GM12864 (cell line): Measurements from ENCODE around the gene PDHB.

Experiments
- DNase-seq: peaks from one replicate; pipeline ENCODE4 v3.0.0-alpha.2; 2011; ENCODE audit warnings: low read depth
- H3K4me3 ChIP-seq: 2 replicates; pipeline ENCODE4 v1.5.1; 2011; ENCODE audit warnings: mild to moderate bottlenecking, low read depth, low read length, control low read depth
- CTCF ChIP-seq: IDR thresholded peaks from 2 replicates; pipeline ENCODE4 v1.5.1; 2011; ENCODE audit warnings: low read depth, mild to moderate bottlenecking, moderate library complexity, low read length, control low read depth, inconsistent platforms; ENCODE audit errors: missing control alignments

PDHB gene

DNA sequence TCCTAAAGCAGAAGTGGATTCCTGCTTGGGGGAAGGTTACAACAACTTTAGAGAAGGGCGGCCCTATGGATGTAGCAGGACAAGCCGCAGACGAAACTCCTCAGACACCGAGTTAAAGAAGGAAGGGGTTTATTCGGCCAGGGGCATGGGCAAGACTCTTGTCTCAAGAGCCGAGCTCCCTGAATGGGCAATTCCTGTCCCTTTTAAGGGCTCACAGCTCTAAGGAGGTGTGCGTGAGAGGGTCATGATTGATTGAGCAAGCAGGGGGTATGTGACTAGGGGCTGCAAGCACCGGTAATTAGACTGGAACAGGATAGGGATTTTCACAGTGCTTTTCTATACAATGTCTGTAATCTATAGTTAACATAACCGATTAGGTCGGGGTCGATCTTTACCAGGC lies 879 bp upstream of the PDHB start:
- no peak for DNase-seq
- no peak overlapping the region for H3K4me3 ChIP-seq
- TF ChIP-seq CTCF = no peak

- no peak for DNase-seq
- no peak for TF ChIP-seq CTCF
- peak overlapping the region; percentile 38 for H3K4me3 ChIP-seq
Measured at GRCh38 chr3:58434168-58434504, 504 bp upstream of the PDHB start.

GRCh38 chr3:58432905-58433304 lies 727 bp downstream of the PDHB start:
- no peak for DNase-seq
- peak overlapping the region; percentile 89 for H3K4me3 ChIP-seq
- TF ChIP-seq CTCF = no peak

- TF ChIP-seq CTCF = no peak
- H3K4me3 ChIP-seq = no peak overlapping the region
- peak; percentile 53 for DNase-seq
Measured at GRCh38 chr3:58429657-58430056, 4.0 kb downstream of the PDHB start.

DNA sequence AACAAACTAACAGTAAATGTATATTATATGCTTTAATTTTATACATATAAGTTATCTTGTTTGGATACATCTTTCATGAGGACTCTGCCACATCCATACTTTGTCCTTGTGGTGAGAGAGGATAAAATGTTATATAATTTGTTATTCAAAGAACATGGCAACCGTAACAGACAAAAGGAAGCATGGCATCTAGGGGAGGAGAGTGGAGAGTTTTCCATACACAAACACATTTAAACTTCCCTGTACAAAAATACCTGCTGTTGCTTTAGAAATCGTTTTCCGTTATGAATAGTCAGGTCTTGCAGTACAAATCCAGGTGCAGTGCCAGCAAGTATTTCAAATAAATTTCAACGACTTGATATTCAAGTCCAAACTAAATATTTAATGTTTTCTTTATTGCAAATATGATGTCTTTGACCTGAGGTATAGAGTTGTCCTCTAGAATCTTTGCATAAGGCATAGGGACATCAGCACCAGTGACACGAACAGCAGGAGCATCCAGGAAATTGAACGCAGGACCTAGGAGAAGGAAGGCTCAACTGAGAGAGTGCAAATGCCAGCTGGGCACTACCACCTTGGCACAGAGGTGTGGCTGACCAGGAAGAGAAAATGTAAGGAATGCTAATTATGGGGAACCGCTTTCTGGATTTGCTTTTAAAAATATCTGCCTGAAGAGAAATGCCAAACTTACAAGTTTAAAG lies 5.8 kb downstream of the PDHB start:
- no peak for TF ChIP-seq CTCF
- DNase-seq = no peak
- H3K4me3 ChIP-seq = no peak overlapping the region

DNA sequence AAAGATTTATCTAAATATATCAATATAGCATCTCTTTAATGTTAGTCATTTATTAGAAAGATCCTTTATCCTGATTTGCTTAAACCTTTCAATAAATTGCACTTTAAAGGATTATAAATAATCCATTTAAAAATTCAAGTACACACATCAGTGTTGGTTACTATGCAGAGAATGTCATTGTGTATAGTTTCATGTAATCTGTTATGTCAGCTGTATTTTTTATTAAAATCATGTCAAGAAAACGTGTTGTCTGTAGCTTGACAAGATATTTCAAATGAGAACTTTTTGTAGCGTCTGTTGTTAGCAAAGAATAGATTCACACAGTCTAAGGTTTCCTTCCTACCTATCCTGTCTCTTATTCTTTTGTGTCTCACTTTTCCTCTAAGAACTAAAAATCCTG lies 7.8 kb downstream of the PDHB start:
- no peak for DNase-seq
- H3K4me3 ChIP-seq = no peak overlapping the region
- TF ChIP-seq CTCF = no peak

DNA sequence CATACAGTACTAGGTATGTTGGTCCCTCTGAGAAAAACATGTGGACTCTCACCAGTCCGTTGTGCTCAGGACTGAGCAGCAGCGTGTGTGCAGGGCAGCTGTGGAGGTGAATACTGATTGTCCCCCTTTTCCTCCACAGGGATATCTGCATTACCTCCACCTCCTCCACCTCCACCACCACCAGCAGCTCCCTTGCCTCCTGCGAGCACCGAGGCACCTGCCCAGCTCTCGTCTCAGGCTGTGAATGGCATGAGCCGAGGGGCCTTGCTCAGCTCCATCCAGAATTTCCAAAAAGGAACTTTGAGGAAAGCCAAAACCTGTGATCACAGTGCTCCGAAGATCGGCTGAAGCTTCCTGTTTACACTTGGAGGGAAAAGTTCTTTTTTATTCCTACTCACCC lies 9.0 kb downstream of the PDHB start:
- no peak for TF ChIP-seq CTCF
- no peak for DNase-seq
- H3K4me3 ChIP-seq = no peak overlapping the region
